Erythroblast (primary cell): Measurements from ENCODE around the gene GNAL.

Experiments
- DNase-seq, 2 experiments: peaks; one replicate each; lab custom pipeline; 2025; lab: John Stamatoyannopoulos, UW
- GATA1 ChIP-seq: IDR thresholded peaks from 2 replicates; pipeline ENCODE4 v1.6.1; 2011; ENCODE audit warnings: low read depth, mild to moderate bottlenecking, control low read depth, low read length, moderate library complexity
- POLR2A ChIP-seq: IDR thresholded peaks from 2 replicates; pipeline ENCODE4 v1.6.1; 2011; ENCODE audit warnings: mild to moderate bottlenecking, low read length

Gene GNAL

GRCh38 chr18:11750581-11751310 is 61.7 kb downstream of the GNAL start:
- DNase-seq = no peak
- TF ChIP-seq GATA1 = no peak
- TF ChIP-seq POLR2A = no peak

- TF ChIP-seq GATA1 (no peak), POLR2A (no peak)
- no peak for DNase-seq
Observed at GRCh38 chr18:11751341-11752115, 62.5 kb downstream of the GNAL start.

GRCh38 chr18:11752116-11752911 is 63.2 kb downstream of the GNAL start:
- no peak for TF ChIP-seq POLR2A
- no peak for TF ChIP-seq GATA1
- no peak for DNase-seq

GRCh38 chr18:11754979-11755378 is 65.9 kb downstream of the GNAL start:
- TF ChIP-seq POLR2A (no peak), GATA1 (no peak)
- no peak for DNase-seq

GRCh38 chr18:11757084-11757590 is 68.1 kb downstream of the GNAL start:
- TF ChIP-seq GATA1 = no peak
- TF ChIP-seq POLR2A = no peak
- no peak for DNase-seq

GRCh38 chr18:11759456-11759855 is 70.4 kb downstream of the GNAL start:
- TF ChIP-seq POLR2A = no peak
- TF ChIP-seq GATA1 = no peak
- no peak for DNase-seq

- no peak for DNase-seq
- TF ChIP-seq GATA1 = no peak
- TF ChIP-seq POLR2A = no peak
Observed at GRCh38 chr18:11760498-11761167, 71.6 kb downstream of the GNAL start.

- TF ChIP-seq POLR2A (no peak), GATA1 (no peak)
- DNase-seq = no peak
Observed at GRCh38 chr18:11761553-11761952, 72.5 kb downstream of the GNAL start.

- TF ChIP-seq GATA1 (no peak), POLR2A (no peak)
- DNase-seq = no peak
Observed at GRCh38 chr18:11762429-11762828, 73.4 kb downstream of the GNAL start.

GRCh38 chr18:11767329-11767728 is 78.3 kb downstream of the GNAL start:
- no peak for DNase-seq
- no peak for TF ChIP-seq GATA1
- TF ChIP-seq POLR2A = no peak

GRCh38 chr18:11767935-11768334 is 78.9 kb downstream of the GNAL start:
- TF ChIP-seq GATA1 = no peak
- no peak for TF ChIP-seq POLR2A
- DNase-seq = no peak

- TF ChIP-seq POLR2A (no peak), GATA1 (no peak)
- DNase-seq = no peak
Observed at GRCh38 chr18:11775436-11776174, 86.5 kb downstream of the GNAL start.

- DNase-seq = no peak
- TF ChIP-seq POLR2A (no peak), GATA1 (no peak)
Observed at GRCh38 chr18:11780042-11780441, 91.0 kb downstream of the GNAL start.
